Activated CD8-positive, alpha-beta T cell treated with anti-CD3 and anti-CD28 coated beads for 36 hours (primary cell): ENCODE results near the gene KIF7. TPM values are rescaled to one million over a fixed set of nuclear protein-coding genes. Genes with fewer than 3 reads are reported as not detected.

ENCODE experiments used
- ATAC-seq: fragments of 200-7000 bp; cut with Tn5 transposase; one replicate; pipeline ENCODE4 v1.10.0; 2021; ENCODE audit warnings: mild to moderate bottlenecking, moderate library complexity
- CTCF ChIA-PET: fragments of 350-600 bp; sonication (Branson Sonifier 250); formaldehyde crosslinking; loops from one replicate; lab custom pipeline; 2021; ENCODE audit warnings: antibody characterized with exemption; lab: Charles Lee
- POLR2A ChIA-PET: fragments of 350-600 bp; sonication (Branson Sonifier 250); formaldehyde crosslinking; loops from one replicate; lab custom pipeline; 2021; ENCODE audit warnings: antibody characterized with exemption; lab: Charles Lee
- DNase-seq: peaks from one replicate; pipeline ENCODE4 v3.0.0-alpha.2; 2020
- H3K27ac Mint-ChIP-seq: one replicate; pipeline ENCODE4 v1.8.0; 2021; ENCODE audit warnings: mild to moderate bottlenecking, mixed read lengths
- H3K27me3 Mint-ChIP-seq: one replicate; pipeline ENCODE4 v1.8.0; 2021; ENCODE audit warnings: mixed read lengths
- H3K36me3 Mint-ChIP-seq: one replicate; pipeline ENCODE4 v1.8.0; 2021; ENCODE audit warnings: low read depth, mixed read lengths
- H3K4me1 Mint-ChIP-seq: one replicate; pipeline ENCODE4 v1.8.0; 2021; ENCODE audit warnings: low read depth, mixed read lengths
- H3K4me3 Mint-ChIP-seq: one replicate; pipeline ENCODE4 v1.8.0; 2021; ENCODE audit warnings: mild to moderate bottlenecking, moderate library complexity, mixed read lengths
- H3K9me3 Mint-ChIP-seq: one replicate; pipeline ENCODE4 v1.8.0; 2021; ENCODE audit warnings: mixed read lengths
- CTCF ChIP-seq: fragments of 200-600 bp; IDR thresholded peaks from one replicate; pipeline ENCODE4 v1.8.0; 2022; ENCODE audit warnings: antibody characterized with exemption, mild to moderate bottlenecking
- intact Hi-C: fragments of 100-400 bp; cut with micrococcal nuclease; formaldehyde crosslinking; loops from one replicate; pipeline ENCODE4 v1.10.0; 2022
- total RNA-seq, 2 experiments: library from RNA; stranded (reverse); gene quantifications; one replicate each; pipeline ENCODE4 v1.2.3, GENCODE V29; 2021

The KIF7 gene
- total RNA-seq, 2 experiments from 2014 or later: 2.7 to 3.7 TPM

GRCh38 chr15:89646416-89647141, 8.7 kb downstream of the KIF7 start:
- ChIA-PET CTCF (interaction anchor here (0.7 to 2.5 kb wide), 10 partner anchors 10 to 88 kb away, joined by 3 to 9 read pairs (median 3); partner anchors contain the start of genes PEX11A and WDR93), POLR2A (no interaction called here)
- no peak for DNase-seq
- H3K36me3 Mint-ChIP-seq: peaks cover 1% of the 10 kb centered on the region
- no peak overlapping the region for H3K4me3 Mint-ChIP-seq
- no peak overlapping the region for H3K27ac Mint-ChIP-seq
- H3K4me1 Mint-ChIP-seq: no peaks in the 10 kb centered on the region
- no peak for TF ChIP-seq CTCF
- no peaks in the 10 kb centered on the region for H3K9me3 Mint-ChIP-seq
- intact Hi-C loops: no loop called here
- no peaks in the 10 kb centered on the region for H3K27me3 Mint-ChIP-seq
- no peak for ATAC-seq

- CTCF ChIA-PET: interaction anchor here (0.7 to 2.5 kb wide), 9 partner anchors 13 to 89 kb away, joined by 3 to 9 read pairs (median 3); partner anchors contain the start of genes PEX11A and WDR93
- H3K4me3 Mint-ChIP-seq: no peak overlapping the region
- H3K36me3 Mint-ChIP-seq: peaks cover 1% of the 10 kb centered on the region
- intact Hi-C loops: no loop called here
- H3K27ac Mint-ChIP-seq: no peak overlapping the region
- TF ChIP-seq CTCF: no peak
- no peaks in the 10 kb centered on the region for H3K27me3 Mint-ChIP-seq
- ATAC-seq (no peak), DNase-seq (no peak)
- no peaks in the 10 kb centered on the region for H3K4me1 Mint-ChIP-seq
- no peaks in the 10 kb centered on the region for H3K9me3 Mint-ChIP-seq
- POLR2A ChIA-PET: no interaction called here
Observed at GRCh38 chr15:89645680-89646079, 9.6 kb downstream of the KIF7 start.

- Mint-ChIP-seq H3K4me3 (no peak overlapping the region), H3K27me3 (no peaks in the 10 kb centered on the region), H3K9me3 (no peaks in the 10 kb centered on the region), H3K4me1 (no peaks in the 10 kb centered on the region), H3K27ac (no peak overlapping the region), H3K36me3 (peaks cover under 1% of the 10 kb centered on the region)
- POLR2A ChIA-PET: no interaction called here
- ATAC-seq (no peak), DNase-seq (no peak)
- CTCF ChIA-PET: no interaction called here
- intact Hi-C loops: no loop called here
- TF ChIP-seq CTCF: no peak
Observed at GRCh38 chr15:89642106-89642505, 13.2 kb downstream of the KIF7 start.

- Mint-ChIP-seq H3K9me3 (no peaks in the 10 kb centered on the region), H3K36me3 (no peaks in the 10 kb centered on the region), H3K4me3 (no peak overlapping the region), H3K27ac (no peak overlapping the region), H3K4me1 (no peaks in the 10 kb centered on the region), H3K27me3 (no peaks in the 10 kb centered on the region)
- ATAC-seq: no peak
- DNase-seq: no peak
- no peak for TF ChIP-seq CTCF
- ChIA-PET CTCF (no interaction called here), POLR2A (interaction anchor here (1.2 kb wide), 1 partner anchor 24 kb away, joined by 3 read pairs; no protein-coding TSS in a partner anchor)
- intact Hi-C loops: no loop called here
Observed at GRCh38 chr15:89641053-89641452, 14.2 kb downstream of the KIF7 start.

GRCh38 chr15:89640245-89640644, 15.0 kb downstream of the KIF7 start:
- DNase-seq (no peak), ATAC-seq (no peak)
- Mint-ChIP-seq H3K9me3 (no peaks in the 10 kb centered on the region), H3K4me3 (no peak overlapping the region), H3K4me1 (no peaks in the 10 kb centered on the region), H3K27me3 (no peaks in the 10 kb centered on the region), H3K36me3 (no peaks in the 10 kb centered on the region), H3K27ac (no peak overlapping the region)
- no peak for TF ChIP-seq CTCF
- POLR2A ChIA-PET: no interaction called here
- intact Hi-C loops: no loop called here
- CTCF ChIA-PET: no interaction called here
